Putamen (tissue), 1 donor: ENCODE results near the gene NELL2.
"Not testable (repeated sequence)": the region's sequence is repeated elsewhere in the genome, so short reads cannot be mapped to it uniquely, and the experiment has no call there.

Experiments used
- DNase-seq: peaks from one replicate; pipeline ENCODE4 v3.0.0-alpha.2; 2016; ENCODE audit warnings: low spot score

Gene NELL2

GRCh38 chr12:44875954-44876543, at the start of gene NELL2:
Gene NELL2 (minus strand): TSS chr12:44876315. CDS start chr12:44875869, 446 bp downstream.
- peak; percentile 67 for DNase-seq

DNA sequence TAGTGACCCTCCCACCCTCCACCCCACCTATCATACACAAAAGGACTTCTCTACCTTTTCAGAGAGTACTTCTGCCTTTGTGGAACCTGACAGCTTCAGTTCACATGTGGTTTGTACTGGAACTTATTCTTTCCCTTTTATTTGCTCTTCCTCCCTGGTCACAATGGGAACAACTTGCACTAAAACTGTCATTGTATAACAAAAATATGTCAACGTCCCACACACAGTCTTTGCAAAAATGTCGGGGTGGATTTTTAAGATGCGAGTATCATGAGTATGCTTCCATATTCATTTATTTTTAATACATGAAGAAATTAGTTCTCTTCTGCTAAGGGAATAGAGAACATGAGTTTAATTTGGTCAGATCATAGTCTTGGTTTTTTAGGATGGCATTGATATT, 45.6 kb upstream of the NELL2 start:
- DNase-seq = peak; percentile 74

- no peak for DNase-seq
Measured at GRCh38 chr12:44917141-44917540, 41.0 kb upstream of the NELL2 start.

GRCh38 chr12:44915958-44916357, 39.8 kb upstream of the NELL2 start:
- no peak for DNase-seq

DNA sequence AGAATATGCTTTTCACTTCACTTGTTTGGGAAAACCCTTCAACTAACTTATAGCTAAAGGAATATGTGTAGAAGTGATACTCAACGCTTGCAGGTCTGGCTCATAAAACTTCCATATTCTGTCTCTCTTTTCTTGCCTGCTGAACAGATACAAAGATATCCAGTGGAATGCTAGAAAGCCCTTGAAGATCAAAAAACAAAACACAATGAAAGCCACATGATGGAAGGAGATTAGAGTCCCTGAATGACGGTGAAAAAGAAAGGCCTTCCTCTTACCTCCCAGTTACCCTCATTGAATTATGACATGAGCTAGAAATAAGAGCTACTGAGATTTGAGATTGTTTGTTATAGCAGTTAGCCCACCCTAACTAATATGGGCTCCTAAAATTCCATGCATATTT, 28.2 kb upstream of the NELL2 start:
- DNase-seq = no peak

DNA sequence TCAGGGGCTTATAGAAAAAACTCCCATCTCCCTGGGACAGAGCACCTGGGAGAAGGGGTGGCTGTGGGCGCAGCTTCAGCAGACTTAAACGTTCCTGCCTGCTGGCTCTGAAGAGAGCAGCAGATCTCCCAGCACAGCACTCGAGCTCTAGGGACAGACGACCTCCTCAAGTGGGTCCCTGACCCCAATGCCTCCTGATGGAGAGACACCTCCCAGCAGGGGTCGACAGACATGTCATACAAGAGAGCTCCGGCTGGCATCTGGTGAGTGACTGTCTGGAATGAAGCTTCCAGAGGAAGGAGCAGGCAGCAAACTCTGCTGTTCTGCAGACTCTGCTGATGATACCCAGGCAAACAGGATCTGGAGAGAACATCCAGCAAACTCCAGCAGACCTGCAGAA, 22.0 kb upstream of the NELL2 start:
- DNase-seq = not testable (repeated sequence)

- no peak for DNase-seq
Measured at GRCh38 chr12:44889926-44890325, 13.8 kb upstream of the NELL2 start.

- DNase-seq = no peak
Measured at GRCh38 chr12:44889162-44889561, 13.0 kb upstream of the NELL2 start.

DNA sequence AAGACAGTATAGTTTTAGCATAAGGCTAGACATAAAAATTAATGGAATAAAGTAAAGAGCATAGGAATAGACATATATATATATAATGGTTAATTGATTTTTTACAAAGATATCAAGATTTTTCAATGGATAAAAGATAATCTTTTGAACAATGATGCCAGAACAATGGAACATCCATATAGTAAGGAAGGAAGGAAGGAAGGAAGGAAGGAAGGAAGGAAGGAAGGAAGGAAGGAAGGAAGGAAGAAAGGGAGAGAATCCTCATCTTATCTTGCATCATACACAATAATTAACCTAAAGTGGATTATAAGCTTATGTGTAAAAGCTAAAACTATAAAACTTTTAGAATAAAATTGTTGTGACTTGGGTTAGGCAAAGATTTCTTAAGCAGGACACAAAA, 9.8 kb upstream of the NELL2 start:
- DNase-seq = no peak

DNA sequence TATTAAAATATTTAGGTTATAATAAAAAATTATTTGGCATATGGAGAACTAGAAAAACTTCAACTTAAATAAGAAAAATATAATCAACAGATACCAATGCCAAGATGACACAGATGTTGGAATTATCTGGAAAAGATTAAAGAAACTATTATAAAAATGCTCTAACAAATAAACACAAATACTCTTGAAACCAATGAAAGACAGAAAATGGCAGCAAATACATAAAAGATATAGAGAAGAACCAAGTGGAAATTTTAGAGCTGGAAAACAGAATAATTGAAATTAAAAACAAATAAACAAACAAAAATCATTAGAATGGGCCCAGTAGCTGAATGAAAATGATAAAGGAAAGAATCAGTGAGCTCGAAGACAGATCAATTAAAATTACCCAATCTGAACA, 5.1 kb upstream of the NELL2 start:
- DNase-seq = no peak

DNA sequence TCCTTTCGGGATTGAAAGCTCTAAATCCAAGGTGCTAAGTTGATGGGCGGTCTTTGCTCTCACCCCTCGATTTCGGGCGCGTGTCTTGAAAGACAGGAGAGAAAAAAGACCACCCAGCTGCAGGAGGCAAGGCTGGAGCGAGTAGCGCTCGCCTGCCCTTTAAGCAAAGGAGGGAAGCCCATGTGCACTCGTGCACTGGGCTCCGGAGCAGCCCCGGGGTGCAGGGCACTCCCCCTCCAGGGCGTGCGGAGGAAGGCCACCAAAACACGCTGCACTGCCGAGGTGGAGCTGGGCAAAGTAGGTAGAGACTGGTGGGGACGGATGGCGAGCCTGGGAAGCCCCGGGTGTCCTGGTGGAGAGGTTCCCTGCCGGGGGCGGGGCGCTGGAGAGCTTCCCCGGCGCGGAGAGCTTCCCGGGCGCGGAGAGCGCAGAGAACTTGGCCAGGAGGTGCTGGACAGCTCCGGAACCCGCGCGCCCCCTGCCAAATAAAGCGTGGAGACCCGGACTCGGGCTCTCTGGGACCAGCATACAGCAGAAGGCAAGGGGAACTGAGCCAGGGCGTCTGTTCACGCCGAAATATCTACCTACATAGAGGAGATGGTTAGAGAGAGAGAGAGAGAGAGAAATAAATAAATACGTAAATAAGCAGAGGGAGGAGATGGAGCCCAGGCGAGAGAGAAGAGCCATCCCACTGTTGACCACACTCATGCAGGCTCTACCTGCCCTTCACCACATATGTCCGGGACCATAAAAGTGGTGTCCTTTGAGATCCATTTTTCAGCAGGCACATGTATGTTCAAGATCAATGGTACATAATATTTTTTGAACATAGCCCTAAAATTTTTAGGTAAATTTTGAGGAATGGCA, 662 bp upstream of the NELL2 start:
- no peak for DNase-seq

GRCh38 chr12:44875417-44875953, 630 bp downstream of the NELL2 start:
- DNase-seq = no peak

GRCh38 chr12:44874981-44875416, 1.1 kb downstream of the NELL2 start:
- DNase-seq = no peak

GRCh38 chr12:44873898-44874297, 2.2 kb downstream of the NELL2 start:
- no peak for DNase-seq

DNA sequence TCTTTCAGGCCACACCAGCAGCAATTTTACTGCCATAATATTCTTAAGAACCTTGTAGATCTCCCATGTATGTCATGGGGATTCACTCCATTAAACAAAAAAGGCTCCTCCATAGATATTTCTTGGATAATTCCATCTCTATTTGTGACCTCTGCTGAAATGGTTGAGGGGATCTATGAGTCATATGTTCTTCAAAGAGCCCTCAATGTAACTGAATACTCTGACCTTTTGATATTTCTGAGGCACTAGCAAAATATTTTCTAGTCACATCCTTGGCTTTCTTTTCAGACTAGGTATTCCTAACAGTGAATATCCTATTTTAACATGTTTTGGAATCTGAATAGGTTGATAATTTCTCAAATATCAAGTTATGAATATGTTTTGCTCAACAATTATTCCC, 6.6 kb downstream of the NELL2 start:
- DNase-seq = no peak

GRCh38 chr12:44863867-44864266, 12.2 kb downstream of the NELL2 start:
- DNase-seq = no peak

- DNase-seq = no peak
Measured at GRCh38 chr12:44859998-44860689, 16.0 kb downstream of the NELL2 start.

GRCh38 chr12:44858226-44858855, 17.8 kb downstream of the NELL2 start:
- no peak for DNase-seq

DNA sequence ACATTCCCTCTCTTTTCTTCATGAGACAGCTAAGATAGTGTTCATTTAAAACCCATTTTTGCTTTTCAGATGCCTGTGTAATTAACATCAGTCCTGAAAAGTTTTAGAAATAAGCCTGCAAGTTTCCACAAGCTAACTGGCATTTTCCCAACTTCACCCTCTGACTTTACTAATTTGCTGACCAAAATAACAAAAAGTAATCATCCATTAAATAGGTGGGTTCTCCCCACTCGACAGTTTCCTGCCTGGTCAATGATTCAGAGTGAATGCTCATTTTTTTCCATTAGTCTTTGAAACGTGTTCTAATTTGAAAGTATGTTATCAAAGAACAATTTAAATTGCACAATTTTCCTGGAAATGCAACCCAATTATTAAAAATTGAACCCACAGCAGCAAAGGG, 23.6 kb downstream of the NELL2 start:
- DNase-seq = no peak

GRCh38 chr12:44851586-44851985, 24.5 kb downstream of the NELL2 start:
- no peak for DNase-seq

DNA sequence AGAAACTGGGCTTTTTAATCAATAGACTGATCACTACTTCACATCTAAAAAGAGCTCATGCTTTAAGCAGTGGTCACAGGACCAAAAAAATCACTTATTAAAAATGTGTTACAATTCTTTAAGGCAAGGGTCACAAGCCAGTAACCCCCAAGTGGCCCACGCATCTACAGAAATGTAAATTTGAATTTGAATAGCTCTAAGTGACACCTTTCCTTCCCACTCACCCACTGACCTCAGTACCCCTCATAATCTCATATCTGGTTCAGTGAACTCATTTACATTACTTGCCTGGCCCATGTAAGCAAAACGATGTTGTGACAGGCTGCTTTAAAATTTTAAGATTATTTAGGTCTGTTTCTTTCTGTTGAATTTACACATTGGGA, 27.4 kb downstream of the NELL2 start:
- no peak for DNase-seq
